ENCODE results near the gene SIM2. TPM values are rescaled to one million over a fixed set of nuclear protein-coding genes. Genes with fewer than 3 reads are reported as not detected.

SIM2 gene
- total RNA-seq, 1 experiment from 2014 or later, result not detected

GRCh38 chr21:36728371-36729111 is 29.6 kb downstream of the SIM2 start:
- Histone ChIP-seq H4K5ac (ENCODE audit: insufficient read length, low read depth, low read length) (no peak overlapping the region), H3K4me2 (ENCODE audit: insufficient read depth, insufficient read length, low read length) (no peak overlapping the region), H3K9ac (ENCODE audit: extremely low read depth, insufficient read length, low read length) (no peak overlapping the region), H2BK20ac (ENCODE audit: low read depth, low read length, poor library complexity, severe bottlenecking) (no peak overlapping the region), H2AFZ (ENCODE audit: low read length) (no peak overlapping the region), H3K9me3 (ENCODE audit: control insufficient read depth, low read depth, low read length) (no peaks in the 10 kb centered on the region), H2AK5ac (ENCODE audit: insufficient read length, low read length) (no peak overlapping the region), H3K27me3 (ENCODE audit: insufficient read depth, low read length) (no peaks in the 10 kb centered on the region), H2BK15ac (ENCODE audit: low read depth, low read length) (no peak overlapping the region), H4K91ac (ENCODE audit: insufficient read length, low read depth, low read length) (no peak overlapping the region), H4K20me1 (ENCODE audit: control insufficient read depth, insufficient read depth, insufficient read length) (no peaks in the 10 kb centered on the region), H3K14ac (ENCODE audit: insufficient read depth, low read length) (no peak overlapping the region), H3K4me1 (ENCODE audit: insufficient read depth, low read length) (no peaks in the 10 kb centered on the region), H3K23me2 (ENCODE audit: insufficient read length, low read depth, low read length, poor library complexity, severe bottlenecking) (no peaks in the 10 kb centered on the region), H4K8ac (replicated peaks; ENCODE audit: insufficient read length, low read depth, low read length) (no peak overlapping the region), H3K27ac (ENCODE audit: insufficient read length, low read depth, low read length) (no peak overlapping the region), H2BK5ac (ENCODE audit: insufficient read length, low read length) (no peak overlapping the region), H3T11ph (ENCODE audit: low read length) (no peak overlapping the region), H3K79me1 (ENCODE audit: insufficient read depth, low read depth, low read length, poor library complexity, severe bottlenecking) (no peaks in the 10 kb centered on the region), H3K23ac (ENCODE audit: insufficient read length, low read depth, low read length) (no peak overlapping the region), H3K56ac (ENCODE audit: insufficient read length, low read depth, low read length) (no peak overlapping the region), H2BK12ac (ENCODE audit: insufficient read length, low read depth, low read length) (no peak overlapping the region), H3K4ac (ENCODE audit: low read depth, low read length) (no peak overlapping the region), H2BK120ac (ENCODE audit: low read depth, low read length, poor library complexity, severe bottlenecking) (no peak overlapping the region), H3K18ac (ENCODE audit: insufficient read length, low read depth, low read length) (no peak overlapping the region), H3K79me2 (ENCODE audit: insufficient read depth, low read length) (no peaks in the 10 kb centered on the region)
- no peaks in the 10 kb centered on the region for H3K36me3 Mint-ChIP-seq (ENCODE audit: insufficient read depth in 1 of 3, low read depth in 3 of 3)
- H3K27me3 Mint-ChIP-seq (ENCODE audit: low read depth), result peaks cover 24% of the 10 kb centered on the region
- no peaks in the 10 kb centered on the region for H3K9me3 Mint-ChIP-seq
- no peak for TF ChIP-seq CTCF (conservative IDR thresholded peaks at IDR 0.05)
- WGBS (ENCODE audit: extremely low coverage, insufficient read length, low lambda C conversion rate), result no CpG with 5 or more reads among the region's 14 CpGs
- no peaks in the 10 kb centered on the region for H3K4me1 Mint-ChIP-seq
- peak overlapping the region in 1 of 3 experiments; percentile 55; a peak in 1 of 7 replicates for H3K27ac Mint-ChIP-seq
- H3K4me3 Mint-ChIP-seq, result no peak overlapping the region
- DNase-seq, result peak; percentile 2

All from H9 (cell line).